Natural killer cell treated with Interleukin-12 subunit alpha and Interleukin-12 subunit beta and Interleukin-15 and Interleukin-18, amount 100 ng/mL, for 72 hours (primary cell): ENCODE results near the gene RFC1. TPM values are rescaled to one million over a fixed set of nuclear protein-coding genes. Genes with fewer than 3 reads are reported as not detected.

Experiments used
- ATAC-seq, 2 donors: fragments of 150-1000 bp; cut with Tn5 transposase in 1 of 2; sonication (Bioruptor Pico), chemical (Tn5 transposase) in 1 of 2; 2 replicates each; pipeline ENCODE4 v1.10.0; 2021
- DNase-seq: peaks from one replicate; pipeline ENCODE4 v3.0.0; 2022; ENCODE audit warnings: low spot score
- H3K27ac Mint-ChIP-seq, 2 donors: 1 replicate in 1 of 2; 2 replicates in 1 of 2; pipeline ENCODE4 v1.8.0; 2022; ENCODE audit warnings: mixed read lengths in 2 of 2, mild to moderate bottlenecking in 1 of 2, moderate library complexity in 1 of 2
- H3K27me3 Mint-ChIP-seq, 2 donors: 1 replicate in 1 of 2; 2 replicates in 1 of 2; pipeline ENCODE4 v1.8.0; 2022; ENCODE audit warnings: mixed read lengths in 2 of 2
- H3K36me3 Mint-ChIP-seq: one replicate; pipeline ENCODE4 v1.8.0; 2022; ENCODE audit warnings: mixed read lengths
- H3K4me1 Mint-ChIP-seq, 2 donors: 1 replicate in 1 of 2; 2 replicates in 1 of 2; pipeline ENCODE4 v1.8.0; 2022; ENCODE audit warnings: low read depth in 2 of 2, mixed read lengths in 2 of 2, mild to moderate bottlenecking in 1 of 2
- H3K4me3 Mint-ChIP-seq: one replicate; pipeline ENCODE4 v1.8.0; 2022; ENCODE audit warnings: mixed read lengths
- H3K9me3 Mint-ChIP-seq: 2 replicates; pipeline ENCODE4 v1.8.0; 2022; ENCODE audit warnings: mixed read lengths
- total RNA-seq, 2 donors: library from RNA; stranded (reverse); gene quantifications; one replicate each; pipeline ENCODE4 v1.2.3, GENCODE V29; 2022

RFC1 gene
- total RNA-seq, 2 donors from 2014 or later = 74.9 to 102 TPM

DNA sequence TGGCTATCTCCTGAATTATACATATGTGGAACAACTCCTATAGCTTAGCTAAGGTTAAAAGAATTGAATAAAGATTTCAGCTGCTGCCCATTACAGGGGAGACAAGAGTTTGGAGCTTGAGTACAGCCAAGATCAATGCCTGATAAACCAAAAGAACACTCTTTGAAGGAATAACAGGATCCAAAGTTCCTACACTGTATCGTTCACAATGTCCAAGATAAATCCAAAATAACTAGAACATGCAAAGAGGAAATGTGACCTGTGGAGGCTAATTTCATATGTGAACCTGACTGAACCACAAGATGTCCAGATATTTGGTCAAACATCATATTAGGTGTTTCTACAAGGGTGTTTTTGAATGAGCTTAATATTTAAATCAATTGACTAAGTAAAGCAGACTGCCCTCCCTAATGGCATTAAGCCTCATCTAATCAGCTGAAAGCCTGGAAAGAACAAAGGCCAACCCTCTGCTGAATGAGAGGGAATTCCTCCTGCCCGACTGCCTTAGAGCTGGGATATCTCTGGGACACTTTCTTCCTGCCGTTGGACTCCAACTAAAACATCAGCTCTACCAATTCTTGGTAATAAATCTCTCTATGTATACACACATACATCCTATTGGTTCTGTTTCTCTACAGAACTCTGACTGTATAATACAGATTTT lies 19.2 kb downstream of the RFC1 start:
- Mint-ChIP-seq H3K36me3 (peaks cover 31% of the 10 kb centered on the region), H3K4me1 (peaks cover 35 to 43% of the 10 kb centered on the region in 2 donors), H3K27ac (peak overlapping the region; percentile 20 to 56), H3K9me3 (no peaks in the 10 kb centered on the region), H3K27me3 (no peaks in the 10 kb centered on the region), H3K4me3 (peak overlapping the region; percentile 2)
- ATAC-seq (no peak), DNase-seq (no peak)

DNA sequence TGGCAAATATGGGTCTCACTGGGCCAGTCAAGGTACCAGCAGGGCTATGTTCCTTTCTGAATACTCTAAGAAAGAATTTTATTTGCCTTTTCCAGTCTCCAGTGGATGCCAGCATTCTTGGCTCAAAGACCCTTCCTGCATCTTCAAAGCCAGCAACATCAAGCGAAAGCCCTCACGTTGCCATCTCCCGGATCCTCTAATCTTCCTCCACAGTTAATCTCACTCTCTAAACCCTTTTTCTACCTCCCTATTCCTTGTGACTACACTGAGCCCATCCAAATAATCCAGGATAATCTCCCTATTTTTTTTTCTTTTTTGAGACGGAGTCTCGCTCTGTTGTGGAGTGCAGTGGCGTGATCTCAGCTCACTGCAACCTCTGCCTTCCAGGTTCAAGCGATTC lies 23.4 kb downstream of the RFC1 start:
- Mint-ChIP-seq H3K27me3 (no peaks in the 10 kb centered on the region), H3K9me3 (no peaks in the 10 kb centered on the region), H3K4me1 (peaks cover 27% of the 10 kb centered on the region in 2 donors), H3K36me3 (peaks cover 5% of the 10 kb centered on the region), H3K4me3 (no peak overlapping the region), H3K27ac (peak overlapping the region in 1 of 2 donors; percentile 57)
- DNase-seq (no peak), ATAC-seq (no peak)

DNA sequence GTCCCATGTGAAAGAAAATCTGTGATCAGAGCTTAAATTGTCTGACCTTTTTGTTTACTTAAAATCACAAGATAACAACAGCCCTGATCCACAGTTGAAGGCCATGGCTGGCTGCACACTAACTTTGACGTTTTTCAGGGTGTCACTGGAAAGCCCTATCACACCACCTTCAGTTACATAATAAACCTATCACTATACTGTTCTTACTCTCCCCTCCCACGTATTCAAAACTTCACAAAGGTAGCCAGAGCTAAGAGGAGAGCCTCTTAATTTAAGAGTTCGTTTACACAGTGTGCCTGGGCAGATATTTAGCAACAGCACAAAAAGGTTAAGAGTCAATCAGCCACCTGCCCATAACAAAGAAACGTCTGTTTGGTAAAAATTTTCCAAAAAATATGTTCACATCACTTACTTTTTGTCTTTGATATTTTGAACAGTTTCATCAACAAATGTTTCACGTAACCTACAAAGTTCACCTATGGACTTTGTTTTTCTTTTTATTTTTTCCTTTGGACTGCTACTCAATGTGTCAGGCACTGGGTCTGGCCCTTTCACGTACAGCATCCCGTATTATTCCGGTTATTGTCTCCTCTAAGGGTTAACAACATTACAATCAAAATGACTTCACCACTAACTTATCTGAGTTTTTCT lies 25.0 kb downstream of the RFC1 start:
- Mint-ChIP-seq H3K27ac (peak overlapping the region in 1 of 2 donors; percentile 45), H3K4me1 (peaks cover 17 to 19% of the 10 kb centered on the region in 2 donors), H3K9me3 (no peaks in the 10 kb centered on the region), H3K27me3 (no peaks in the 10 kb centered on the region), H3K4me3 (no peak overlapping the region), H3K36me3 (no peaks in the 10 kb centered on the region)
- no peak for DNase-seq
- no peak for ATAC-seq

DNA sequence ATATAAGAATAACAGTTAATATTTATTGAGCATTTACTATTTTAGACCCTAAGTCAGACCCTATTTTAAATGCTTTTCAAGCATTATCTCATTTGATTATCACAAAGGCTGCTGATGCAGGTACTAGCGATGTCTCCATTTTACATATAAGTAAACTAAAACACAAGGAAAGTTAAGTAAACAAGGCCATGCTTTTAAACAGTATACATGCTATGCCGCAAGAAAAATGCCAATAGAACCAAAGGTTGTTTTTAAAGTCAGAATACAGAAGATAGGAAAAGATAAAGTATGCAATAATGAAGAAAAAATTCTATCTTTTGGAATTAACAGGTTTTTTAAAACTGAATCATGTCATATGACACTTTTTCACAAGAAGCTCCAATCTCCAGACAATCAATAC lies 26.2 kb downstream of the RFC1 start:
- ATAC-seq = no peak
- Mint-ChIP-seq H3K27me3 (no peaks in the 10 kb centered on the region), H3K9me3 (no peaks in the 10 kb centered on the region), H3K27ac (no peak overlapping the region), H3K4me1 (peaks cover 17 to 25% of the 10 kb centered on the region in 2 donors), H3K36me3 (no peaks in the 10 kb centered on the region), H3K4me3 (no peak overlapping the region)
- no peak for DNase-seq

DNA sequence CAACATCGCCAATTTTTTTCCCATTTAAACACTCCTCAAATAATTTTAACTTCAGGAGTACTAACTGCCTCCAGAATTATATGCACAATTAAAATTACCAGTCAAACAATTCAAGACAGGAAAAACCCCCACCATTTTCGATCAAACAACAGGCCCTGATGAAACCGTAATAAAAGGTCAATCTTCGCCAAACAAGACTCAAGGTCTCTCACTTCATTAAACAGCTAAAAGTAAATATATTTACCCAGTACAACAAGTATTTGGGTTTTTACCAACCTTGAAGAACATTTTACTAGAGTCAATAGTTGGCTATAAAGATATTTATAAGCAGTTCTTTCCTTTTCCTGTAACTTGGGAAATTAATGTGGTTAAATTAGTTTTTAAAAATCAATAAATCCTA lies 28.3 kb downstream of the RFC1 start:
- DNase-seq = no peak
- Mint-ChIP-seq H3K36me3 (no peaks in the 10 kb centered on the region), H3K27me3 (no peaks in the 10 kb centered on the region), H3K9me3 (no peaks in the 10 kb centered on the region), H3K27ac (no peak overlapping the region), H3K4me3 (no peak overlapping the region), H3K4me1 (peaks cover 17 to 21% of the 10 kb centered on the region in 2 donors)
- ATAC-seq = no peak

DNA sequence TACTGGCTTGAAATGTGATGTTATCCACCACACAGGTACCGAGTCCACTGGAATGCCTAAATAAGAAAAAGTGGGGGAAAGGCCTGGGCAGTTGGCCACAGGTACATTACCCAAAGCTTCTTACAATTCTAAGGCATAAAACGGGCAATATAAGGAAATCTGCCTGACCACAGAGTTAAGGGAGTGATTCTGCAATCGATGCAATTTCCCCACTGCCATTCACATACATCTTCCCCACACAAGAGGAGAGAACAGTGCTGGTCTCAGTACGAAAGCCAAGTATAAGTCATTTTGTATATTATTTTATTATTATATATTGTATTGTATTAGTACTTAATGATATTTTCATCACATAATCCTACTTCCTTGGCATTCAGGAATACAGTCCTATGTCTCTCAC lies 30.6 kb downstream of the RFC1 start:
- Mint-ChIP-seq H3K4me3 (no peak overlapping the region), H3K27ac (no peak overlapping the region), H3K9me3 (no peaks in the 10 kb centered on the region), H3K36me3 (no peaks in the 10 kb centered on the region), H3K4me1 (peaks cover 25 to 32% of the 10 kb centered on the region in 2 donors), H3K27me3 (no peaks in the 10 kb centered on the region)
- ATAC-seq (no peak), DNase-seq (no peak)

DNA sequence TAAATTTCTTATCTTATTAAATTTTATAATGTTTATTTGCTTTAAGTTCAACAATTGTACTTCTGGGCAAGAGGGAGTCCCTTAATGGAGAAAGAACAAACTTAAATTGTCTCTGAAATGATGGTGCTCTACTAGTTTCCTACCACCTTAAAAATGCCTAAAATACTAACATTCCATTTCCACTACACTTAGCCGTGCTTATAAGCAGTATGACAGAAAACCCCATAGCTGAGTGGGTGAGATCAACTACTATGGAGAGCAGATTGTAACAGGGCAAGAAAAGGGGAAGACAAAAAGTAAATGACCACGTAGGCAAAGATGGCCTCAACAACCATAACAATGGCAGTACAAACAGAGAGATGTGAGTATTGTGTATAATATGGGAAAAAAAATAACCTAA lies 35.0 kb downstream of the RFC1 start:
- ATAC-seq = no peak
- Mint-ChIP-seq H3K27me3 (no peaks in the 10 kb centered on the region), H3K27ac (no peak overlapping the region), H3K36me3 (no peaks in the 10 kb centered on the region), H3K9me3 (no peaks in the 10 kb centered on the region), H3K4me1 (peaks cover 22 to 25% of the 10 kb centered on the region in 2 donors), H3K4me3 (no peak overlapping the region)
- DNase-seq = no peak

DNA sequence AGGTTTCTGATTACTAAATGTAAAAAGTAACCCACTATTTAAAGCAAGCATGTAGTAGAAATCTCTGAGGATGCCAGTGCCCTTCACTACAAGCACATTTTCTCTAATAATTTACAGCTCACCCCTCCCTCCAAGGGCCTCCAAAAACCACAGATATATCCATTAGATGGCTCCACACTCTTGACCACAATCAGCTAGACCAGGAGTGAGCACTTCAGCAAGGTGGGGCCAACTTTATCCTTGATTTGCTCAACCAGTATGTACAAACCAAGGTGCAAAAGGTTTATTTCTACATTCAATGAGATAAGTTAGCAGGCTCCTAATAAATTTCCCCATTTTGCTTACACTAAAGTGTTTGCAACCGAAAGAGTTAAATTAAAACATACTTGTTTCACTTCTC lies 35.8 kb downstream of the RFC1 start:
- DNase-seq = no peak
- Mint-ChIP-seq H3K27me3 (no peaks in the 10 kb centered on the region), H3K4me3 (no peak overlapping the region), H3K9me3 (no peaks in the 10 kb centered on the region), H3K36me3 (peaks cover 4% of the 10 kb centered on the region), H3K4me1 (peaks cover 21 to 25% of the 10 kb centered on the region in 2 donors), H3K27ac (no peak overlapping the region)
- ATAC-seq = no peak

DNA sequence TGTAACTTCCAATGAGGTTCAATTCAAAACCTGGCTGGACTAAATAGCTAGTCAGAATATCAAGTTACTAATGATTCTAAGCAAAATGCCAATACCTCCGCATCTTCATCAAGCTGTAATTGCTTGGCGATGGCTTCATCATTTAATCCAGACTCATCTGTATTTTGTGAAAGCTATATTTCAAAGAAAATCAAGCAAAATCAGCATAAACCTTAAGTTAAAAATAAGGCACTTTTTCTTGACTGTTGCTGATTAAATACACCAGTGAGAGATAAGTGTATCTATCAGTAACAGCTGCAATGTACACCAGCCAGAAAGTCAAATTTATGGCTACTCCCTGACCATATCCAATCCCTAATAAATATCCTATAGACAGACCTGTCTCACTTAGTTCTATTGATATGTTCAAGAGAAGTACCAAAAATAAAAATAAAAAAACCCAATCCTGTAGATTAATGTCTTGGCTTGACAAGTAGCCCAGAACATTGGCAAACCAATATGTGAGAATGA lies 39.6 kb downstream of the RFC1 start:
- no peak overlapping the region for H3K4me3 Mint-ChIP-seq
- H3K9me3 Mint-ChIP-seq = no peaks in the 10 kb centered on the region
- no peaks in the 10 kb centered on the region for H3K27me3 Mint-ChIP-seq
- ATAC-seq (no peak), DNase-seq (no peak)
- peaks cover 17% of the 10 kb centered on the region for H3K36me3 Mint-ChIP-seq
- H3K4me1 Mint-ChIP-seq = peaks cover 18% of the 10 kb centered on the region in 2 donors
- H3K27ac Mint-ChIP-seq = no peak overlapping the region

DNA sequence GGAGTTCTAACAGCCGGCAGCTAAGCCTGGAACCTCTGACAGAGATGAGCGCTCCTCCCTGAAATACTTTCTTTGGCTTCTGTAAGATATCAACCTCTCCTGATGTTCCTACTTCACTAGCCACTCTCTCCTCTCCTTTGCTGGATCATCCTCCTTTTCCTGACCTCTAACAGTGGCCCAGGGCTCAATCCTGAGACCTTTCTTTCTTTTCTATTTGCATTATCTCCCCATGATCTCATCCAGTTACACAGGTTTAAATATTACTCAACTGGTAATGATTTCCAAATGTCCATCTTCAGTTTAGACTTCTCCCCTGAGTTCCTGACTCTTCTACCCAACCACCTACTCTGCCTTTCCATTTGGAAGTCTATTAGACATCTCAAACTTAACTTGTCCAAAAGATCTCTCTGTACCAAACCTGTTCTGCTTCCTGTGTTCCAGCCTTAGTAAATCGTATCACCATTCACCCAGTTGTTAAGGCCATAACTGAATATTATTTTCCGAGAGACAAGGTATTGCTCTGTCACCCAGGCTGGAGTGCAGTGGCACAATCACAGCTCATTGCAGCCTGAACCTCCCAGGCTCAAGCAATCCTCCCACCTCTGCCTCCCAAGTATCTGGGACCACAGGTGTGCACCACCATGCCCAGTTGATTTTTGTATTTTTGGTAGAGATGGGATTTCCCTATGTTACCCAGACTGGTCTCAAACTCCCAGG lies 41.1 kb downstream of the RFC1 start:
- DNase-seq (no peak), ATAC-seq (no peak)
- Mint-ChIP-seq H3K4me1 (peaks cover 6 to 15% of the 10 kb centered on the region in 2 donors), H3K27ac (no peak overlapping the region), H3K27me3 (no peaks in the 10 kb centered on the region), H3K36me3 (peaks cover 17% of the 10 kb centered on the region), H3K4me3 (no peak overlapping the region), H3K9me3 (no peaks in the 10 kb centered on the region)

DNA sequence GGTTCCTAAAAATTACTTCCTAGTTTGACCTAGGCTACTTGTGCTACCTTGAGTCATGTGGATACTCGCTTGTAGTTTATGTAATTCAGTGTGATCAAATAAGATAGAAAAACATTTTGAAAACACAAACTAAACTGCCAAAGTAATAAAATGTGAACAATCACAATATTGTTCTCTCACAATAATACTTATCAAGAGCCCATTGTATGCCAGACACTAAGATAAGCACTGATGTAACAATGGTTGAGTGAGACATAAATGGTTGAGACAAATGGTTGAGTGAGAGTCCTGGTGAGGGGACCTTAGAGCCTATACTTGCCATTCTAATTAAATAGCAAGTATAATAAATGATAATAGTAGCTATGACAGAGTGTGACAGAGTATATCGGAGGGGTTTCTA lies 41.7 kb downstream of the RFC1 start:
- Mint-ChIP-seq H3K9me3 (no peaks in the 10 kb centered on the region), H3K27ac (no peak overlapping the region), H3K4me1 (peaks cover 6 to 15% of the 10 kb centered on the region in 2 donors), H3K4me3 (no peak overlapping the region), H3K27me3 (no peaks in the 10 kb centered on the region), H3K36me3 (peaks cover 17% of the 10 kb centered on the region)
- no peak for DNase-seq
- no peak for ATAC-seq

DNA sequence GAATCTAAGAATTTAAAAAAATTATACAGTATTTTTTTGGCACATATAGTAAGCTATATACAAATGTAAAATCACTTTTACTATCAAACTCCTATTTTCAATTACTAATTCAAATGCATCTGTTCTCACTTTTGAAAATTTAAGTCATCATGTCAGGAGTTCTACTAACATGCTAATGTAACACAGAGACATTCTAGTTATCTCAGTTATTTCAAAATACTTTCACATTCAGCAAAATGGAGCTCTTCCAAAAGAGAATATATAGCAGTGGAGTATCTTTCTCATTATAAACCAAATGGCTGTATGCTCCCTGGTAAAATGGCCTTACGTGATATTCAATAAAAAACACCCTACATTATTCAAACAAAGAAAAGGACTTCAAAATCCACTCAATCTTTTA lies 42.3 kb downstream of the RFC1 start:
- DNase-seq = no peak
- H3K9me3 Mint-ChIP-seq = no peaks in the 10 kb centered on the region
- H3K4me3 Mint-ChIP-seq = no peak overlapping the region
- ATAC-seq = no peak
- no peaks in the 10 kb centered on the region for H3K27me3 Mint-ChIP-seq
- peaks cover 17% of the 10 kb centered on the region for H3K36me3 Mint-ChIP-seq
- H3K27ac Mint-ChIP-seq = no peak overlapping the region
- H3K4me1 Mint-ChIP-seq = peaks cover 6 to 15% of the 10 kb centered on the region in 2 donors

DNA sequence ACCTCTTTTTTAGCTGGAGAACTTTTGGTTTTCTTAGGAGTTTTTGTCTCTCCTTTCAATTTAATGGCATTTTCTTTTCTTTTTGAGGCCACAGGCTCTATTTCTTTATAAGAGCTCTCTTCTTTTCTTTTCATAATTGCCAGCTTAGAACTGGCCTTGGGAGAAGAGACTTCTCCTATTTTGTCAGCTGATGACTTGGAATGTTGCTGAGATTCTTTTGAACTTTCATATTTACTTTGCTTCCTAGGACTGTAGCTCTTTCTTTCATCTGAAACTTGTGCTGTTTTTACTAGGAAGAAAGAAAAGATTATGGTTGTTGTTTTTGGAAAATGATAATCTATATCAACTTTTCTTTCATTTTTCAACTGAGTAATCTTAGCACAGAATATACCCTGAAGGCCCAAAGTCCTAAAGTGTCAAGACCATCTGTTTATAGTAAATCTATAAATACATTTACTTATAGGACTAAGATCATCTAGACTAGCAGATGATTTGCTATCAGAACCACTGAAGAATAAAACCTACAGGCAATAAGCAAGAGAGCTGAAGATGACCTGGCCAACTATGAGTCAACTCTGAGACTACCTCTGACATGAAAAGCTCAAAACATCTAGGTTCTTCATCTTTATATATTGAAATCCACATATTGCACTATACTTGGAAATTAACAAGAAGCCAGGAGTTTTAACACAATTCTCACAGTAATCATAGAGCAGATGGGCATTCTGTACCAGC lies 45.6 kb downstream of the RFC1 start:
- H3K4me1 Mint-ChIP-seq = peaks cover 0 to 5% of the 10 kb centered on the region in 2 donors
- no peaks in the 10 kb centered on the region for H3K27me3 Mint-ChIP-seq
- no peaks in the 10 kb centered on the region for H3K9me3 Mint-ChIP-seq
- peaks cover 14% of the 10 kb centered on the region for H3K36me3 Mint-ChIP-seq
- no peak overlapping the region for H3K27ac Mint-ChIP-seq
- H3K4me3 Mint-ChIP-seq = no peak overlapping the region
- ATAC-seq = no peak
- DNase-seq = no peak
